Measurements from ENCODE around the gene SLC9A8.

Gene SLC9A8

GRCh38 chr20:49813305-49813974 is 812 bp downstream of the SLC9A8 start:
- no peak for DNase-seq (ENCODE audit: low read depth in 2 of 2)

- DNase-seq (ENCODE audit: low read depth in 2 of 2): no peak
Measured at GRCh38 chr20:49814057-49814694, 1.5 kb downstream of the SLC9A8 start.

DNA sequence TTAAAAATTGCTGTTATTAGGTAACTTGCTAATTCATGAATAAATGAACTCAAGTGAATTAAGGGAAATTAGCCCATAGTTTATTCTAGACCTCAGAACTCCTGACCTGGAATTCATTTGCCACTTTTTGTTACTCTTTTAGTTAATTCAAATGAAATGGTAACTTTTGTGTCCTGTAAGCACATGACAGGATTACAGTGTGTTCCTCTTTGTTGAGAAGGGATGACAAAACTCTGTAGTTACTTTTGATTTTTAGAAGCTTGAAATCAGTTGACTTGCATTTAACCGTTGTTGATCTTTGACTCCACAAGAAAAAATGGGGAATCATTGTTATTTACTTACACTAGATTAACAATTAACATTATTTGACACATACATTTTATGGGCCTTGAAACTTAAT is 6.2 kb downstream of the SLC9A8 start:
- no peak for DNase-seq (ENCODE audit: low read depth in 2 of 2)

DNA sequence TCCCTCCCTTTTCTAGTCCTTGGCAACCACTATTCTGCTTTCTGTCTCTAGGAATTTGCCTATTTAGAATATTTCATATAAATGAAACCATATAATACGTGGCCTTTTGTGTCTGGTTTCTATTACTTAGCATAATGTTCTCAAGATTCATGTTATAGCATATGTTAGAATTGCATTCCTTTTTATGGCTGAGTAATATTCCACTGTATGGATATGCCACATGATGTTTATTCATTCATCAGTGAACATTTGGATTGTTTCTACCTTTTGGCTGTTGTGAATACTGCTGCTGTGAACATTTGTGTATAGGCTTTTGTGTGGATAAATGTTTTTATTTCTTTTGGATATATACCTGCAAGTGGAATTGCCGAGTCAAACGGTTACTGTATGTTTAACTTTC is 7.1 kb downstream of the SLC9A8 start:
- no peak for DNase-seq (ENCODE audit: low read depth in 2 of 2)

DNA sequence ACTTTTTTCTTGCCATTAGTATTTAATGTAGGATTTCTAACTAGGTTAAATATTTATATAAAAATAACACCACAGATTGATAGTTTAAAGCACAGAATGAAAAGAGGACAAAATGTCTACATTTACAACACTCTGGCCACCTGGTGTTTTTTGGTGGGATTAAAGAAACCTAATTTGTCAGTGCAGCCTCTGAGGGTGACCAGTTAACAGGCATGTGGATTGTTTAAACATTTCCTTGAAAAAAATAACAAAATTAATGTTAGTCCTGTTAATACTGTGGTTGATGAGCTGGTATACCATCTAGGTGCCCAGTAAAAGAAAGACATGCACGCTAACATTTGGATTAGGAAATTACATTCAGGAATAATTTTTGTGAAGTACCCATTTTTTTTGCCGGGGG is 8.8 kb downstream of the SLC9A8 start:
- DNase-seq (ENCODE audit: low read depth in 2 of 2): no peak

DNA sequence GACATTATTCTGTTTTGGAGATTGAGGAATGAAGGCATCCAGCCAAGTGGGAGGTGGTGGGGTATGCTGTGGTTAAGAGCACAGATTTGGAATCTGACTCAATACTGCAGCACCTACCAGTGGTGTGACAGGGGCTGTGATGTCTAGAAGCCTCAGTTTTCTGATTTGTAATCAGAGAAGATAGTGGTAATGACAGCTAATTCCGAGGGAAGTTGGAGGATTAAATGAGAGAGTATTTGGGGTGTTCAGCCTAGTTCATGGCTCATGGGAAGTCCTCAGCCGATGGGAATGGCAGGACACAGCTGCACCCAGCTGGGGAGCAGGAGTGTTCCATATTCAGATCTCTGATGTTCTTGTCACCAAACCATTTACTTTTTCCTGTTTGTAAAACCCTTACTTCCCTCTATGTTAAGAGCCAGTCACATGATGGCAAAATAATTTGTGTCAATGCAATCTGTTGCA is 9.3 kb downstream of the SLC9A8 start:
- DNase-seq (ENCODE audit: low read depth in 2 of 2): no peak

GRCh38 chr20:49823152-49823847 is 10.7 kb downstream of the SLC9A8 start:
- no peak for DNase-seq (ENCODE audit: low read depth in 2 of 2)

GRCh38 chr20:49824206-49824605 is 11.6 kb downstream of the SLC9A8 start:
- DNase-seq (ENCODE audit: low read depth in 2 of 2): no peak

DNA sequence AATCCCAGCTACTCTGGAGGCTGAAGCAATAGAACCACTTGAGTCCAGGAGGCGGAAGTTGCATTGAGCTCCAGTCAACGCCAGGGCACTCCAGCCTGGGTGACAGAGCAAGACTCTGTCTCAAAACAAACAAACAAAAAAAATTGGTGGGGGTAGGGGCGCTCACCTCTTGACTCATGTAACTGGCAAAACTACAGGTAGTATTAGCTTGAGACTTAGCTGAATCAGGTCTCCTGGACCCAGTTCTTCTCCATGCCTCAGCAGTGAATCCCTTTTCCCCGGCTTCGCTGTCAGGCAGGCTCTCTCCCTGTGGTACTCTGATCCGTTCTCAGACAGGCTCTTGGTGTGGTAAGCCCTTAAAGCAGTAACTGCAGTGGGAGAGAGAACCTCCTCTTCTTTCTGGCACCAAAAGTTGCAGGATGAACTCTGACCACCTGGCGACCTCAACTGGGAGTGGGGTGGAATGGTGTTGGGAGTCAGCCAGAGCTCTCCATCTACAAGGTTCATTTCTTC is 12.9 kb downstream of the SLC9A8 start:
- DNase-seq (ENCODE audit: low read depth in 2 of 2): no peak

- no peak for DNase-seq (ENCODE audit: low read depth in 2 of 2)
Measured at GRCh38 chr20:49831022-49831769, 18.6 kb downstream of the SLC9A8 start.

- no peak for DNase-seq (ENCODE audit: low read depth in 2 of 2)
Measured at GRCh38 chr20:49831770-49832631, 19.4 kb downstream of the SLC9A8 start.

- no peak for DNase-seq (ENCODE audit: low read depth in 2 of 2)
Measured at GRCh38 chr20:49832632-49833327, 20.2 kb downstream of the SLC9A8 start.

DNA sequence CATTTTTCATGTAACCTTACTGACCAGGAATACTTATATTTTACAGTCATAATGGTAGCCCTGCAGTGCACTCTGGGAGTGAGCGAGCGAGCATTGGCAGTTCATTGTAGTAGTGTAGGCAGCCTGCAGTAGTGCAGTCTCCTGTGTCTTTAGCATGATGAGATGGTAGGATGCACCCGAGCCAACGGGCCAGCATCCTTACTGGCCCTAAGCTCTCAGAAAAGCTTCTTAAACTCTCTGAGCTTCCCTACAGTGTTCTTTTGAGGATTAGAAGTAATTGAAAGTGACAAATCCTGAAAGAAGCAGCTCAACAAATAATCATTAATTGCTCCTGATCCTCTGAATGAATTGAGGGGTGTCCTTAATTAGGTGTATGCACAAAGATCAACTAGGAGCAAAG is 20.9 kb downstream of the SLC9A8 start:
- no peak for DNase-seq (ENCODE audit: low read depth in 2 of 2)

- no peak for DNase-seq (ENCODE audit: low read depth in 2 of 2)
Measured at GRCh38 chr20:49835031-49835430, 22.4 kb downstream of the SLC9A8 start.

GRCh38 chr20:49838546-49838945 is 25.9 kb downstream of the SLC9A8 start:
- DNase-seq (ENCODE audit: low read depth in 2 of 2): no peak

DNA sequence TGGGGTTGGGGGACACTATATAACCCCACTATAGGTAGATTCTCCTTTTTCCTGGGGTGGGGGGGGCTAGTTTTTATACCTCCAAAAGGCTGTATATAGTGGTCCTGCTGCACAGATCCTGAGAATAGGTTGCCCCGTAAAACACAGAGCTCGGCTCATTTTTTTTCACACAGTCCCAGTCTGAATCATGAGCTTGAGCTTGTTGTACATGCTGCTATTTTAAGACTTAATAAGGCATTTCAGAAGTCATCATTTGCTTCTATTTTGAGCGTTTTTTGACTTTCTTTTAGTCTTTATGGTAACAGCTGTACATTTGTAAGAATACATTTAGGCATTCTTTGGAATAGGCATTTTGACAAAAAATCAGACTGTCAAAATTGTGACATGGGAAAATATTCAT is 30.5 kb downstream of the SLC9A8 start:
- no peak for DNase-seq (ENCODE audit: low read depth in 2 of 2)

- DNase-seq (ENCODE audit: low read depth in 2 of 2): no peak
Measured at GRCh38 chr20:49843770-49844380, 31.2 kb downstream of the SLC9A8 start.

- no peak for DNase-seq (ENCODE audit: low read depth in 2 of 2)
Measured at GRCh38 chr20:49845060-49845459, 32.4 kb downstream of the SLC9A8 start.

DNA sequence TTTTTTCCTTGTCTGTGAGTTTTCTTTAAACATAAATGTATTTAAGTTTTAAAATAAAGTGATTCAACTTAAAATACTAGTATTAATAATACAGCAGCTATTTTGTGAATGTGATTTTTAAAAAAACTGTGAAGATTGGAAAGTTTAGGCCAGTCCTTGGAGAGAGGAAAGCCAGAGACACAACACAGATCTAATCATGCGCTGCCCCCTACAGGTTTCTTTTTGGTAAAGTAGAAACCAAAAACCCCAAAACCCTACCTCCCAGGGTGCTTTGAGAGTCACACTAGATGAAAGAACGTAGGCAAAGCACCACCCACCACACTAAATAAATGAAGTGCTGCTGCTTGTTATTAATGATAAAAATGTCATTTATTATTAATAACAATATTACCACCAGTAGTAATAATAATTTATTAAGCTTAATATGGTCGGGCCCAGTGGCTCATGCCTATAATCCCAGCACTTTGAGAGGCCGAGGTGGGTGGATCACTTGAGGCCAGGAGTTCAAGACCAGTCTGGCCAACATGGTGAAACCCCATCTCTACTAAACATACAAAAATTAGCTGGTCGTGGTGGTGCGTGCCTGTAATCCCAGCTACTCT is 33.7 kb downstream of the SLC9A8 start:
- DNase-seq (ENCODE audit: low read depth in 2 of 2): peak in 1 of 2 donors; percentile 15

Data from stimulated activated CD8-positive, alpha-beta memory T cell treated with anti-CD3 and anti-CD28 coated beads, Interleukin-2, amount 100 ng/mL, for 1 hour (primary cell).